AG04450 (cell line): ENCODE measurements around the gene GRB10. TPM values are rescaled to one million over a fixed set of nuclear protein-coding genes. Genes with fewer than 3 reads are reported as not detected.

Experiments used
- CTCF ChIA-PET: fragments of 300-600, 350-600 bp; formaldehyde crosslinking; extraction: SDS; loops from one replicate; lab custom pipeline; 2022; ENCODE audit warnings: antibody characterized with exemption, inconsistent platforms; lab: Charles Lee
- POLR2A ChIA-PET: fragments of 350-600 bp; formaldehyde crosslinking; extraction: SDS; loops from one replicate; lab custom pipeline; 2021; ENCODE audit warnings: antibody characterized with exemption, inconsistent platforms; lab: Yijun Ruan, JAX
- DNase-seq: peaks from one replicate; pipeline ENCODE4 v3.0.0-alpha.2; 2011; ENCODE audit warnings: low read depth, low spot score
- H3K27ac ChIP-seq: one replicate; pipeline ENCODE4 v1.5.1; 2012; ENCODE audit warnings: low read depth, low read length, control low read depth
- H3K27me3 ChIP-seq: one replicate; pipeline ENCODE4 v1.6.0; 2012; ENCODE audit warnings: low read length; ENCODE audit not compliant: control insufficient read depth, insufficient read depth
- H3K4me3 ChIP-seq: 2 replicates; pipeline ENCODE4 v1.5.1; 2011; ENCODE audit warnings: mild to moderate bottlenecking, low read depth, low read length, control low read depth
- H3K9me3 ChIP-seq: 2 replicates; pipeline ENCODE4 v1.5.1; 2012; ENCODE audit warnings: low read length; ENCODE audit not compliant: control insufficient read depth, insufficient read depth
- polyA plus RNA-seq: library from polyadenylated mRNA; depleted of rRNA; stranded (reverse); fragments of >200 nt; gene quantifications from 2 replicates; pipeline ENCODE4 v1.2.3, GENCODE V29; 2011
- TF ChIP-seq, protein P1 (sequence below): IDR thresholded peaks from 2 replicates; pipeline ENCODE4 v1.5.1; 2011; ENCODE audit warnings: low read depth, low read length, control low read depth, inconsistent platforms

Gene GRB10
- polyA plus RNA-seq, 1 experiment: 8.0 TPM

DNA sequence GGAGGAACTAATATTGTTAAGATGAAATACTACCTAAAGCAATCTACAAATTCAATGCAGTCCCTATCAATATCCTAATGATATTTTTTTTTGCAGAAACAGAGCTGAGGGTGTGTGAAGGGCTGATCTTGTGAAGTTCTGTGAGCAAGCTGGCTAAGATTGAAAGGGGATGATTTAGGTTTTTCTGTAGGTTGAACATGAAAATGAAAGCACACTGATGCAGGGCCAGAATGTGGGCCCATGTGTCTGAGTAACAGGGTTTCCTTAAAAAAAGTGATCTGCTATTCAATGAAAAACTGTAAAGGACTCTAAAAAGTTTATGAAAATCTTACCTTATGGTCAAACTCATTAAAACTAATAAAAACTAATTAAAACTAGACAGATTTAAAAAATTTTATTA lies 47.4 kb downstream of the GRB10 start:
- Histone ChIP-seq H3K4me3 (no peak overlapping the region), H3K9me3 (peaks cover 2% of the 10 kb centered on the region; the same call in 1 of the 2 replicates), H3K27ac (no peak overlapping the region), H3K27me3 (no peaks in the 10 kb centered on the region)
- TF ChIP-seq, protein P1, sequence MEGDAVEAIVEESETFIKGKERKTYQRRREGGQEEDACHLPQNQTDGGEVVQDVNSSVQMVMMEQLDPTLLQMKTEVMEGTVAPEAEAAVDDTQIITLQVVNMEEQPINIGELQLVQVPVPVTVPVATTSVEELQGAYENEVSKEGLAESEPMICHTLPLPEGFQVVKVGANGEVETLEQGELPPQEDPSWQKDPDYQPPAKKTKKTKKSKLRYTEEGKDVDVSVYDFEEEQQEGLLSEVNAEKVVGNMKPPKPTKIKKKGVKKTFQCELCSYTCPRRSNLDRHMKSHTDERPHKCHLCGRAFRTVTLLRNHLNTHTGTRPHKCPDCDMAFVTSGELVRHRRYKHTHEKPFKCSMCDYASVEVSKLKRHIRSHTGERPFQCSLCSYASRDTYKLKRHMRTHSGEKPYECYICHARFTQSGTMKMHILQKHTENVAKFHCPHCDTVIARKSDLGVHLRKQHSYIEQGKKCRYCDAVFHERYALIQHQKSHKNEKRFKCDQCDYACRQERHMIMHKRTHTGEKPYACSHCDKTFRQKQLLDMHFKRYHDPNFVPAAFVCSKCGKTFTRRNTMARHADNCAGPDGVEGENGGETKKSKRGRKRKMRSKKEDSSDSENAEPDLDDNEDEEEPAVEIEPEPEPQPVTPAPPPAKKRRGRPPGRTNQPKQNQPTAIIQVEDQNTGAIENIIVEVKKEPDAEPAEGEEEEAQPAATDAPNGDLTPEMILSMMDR: no peak
- ChIA-PET POLR2A (no interaction called here), CTCF (interaction anchor here (0.8 kb wide), 1 partner anchor 23 kb away, joined by 3 read pairs; no protein-coding TSS in a partner anchor)
- no peak for DNase-seq

DNA sequence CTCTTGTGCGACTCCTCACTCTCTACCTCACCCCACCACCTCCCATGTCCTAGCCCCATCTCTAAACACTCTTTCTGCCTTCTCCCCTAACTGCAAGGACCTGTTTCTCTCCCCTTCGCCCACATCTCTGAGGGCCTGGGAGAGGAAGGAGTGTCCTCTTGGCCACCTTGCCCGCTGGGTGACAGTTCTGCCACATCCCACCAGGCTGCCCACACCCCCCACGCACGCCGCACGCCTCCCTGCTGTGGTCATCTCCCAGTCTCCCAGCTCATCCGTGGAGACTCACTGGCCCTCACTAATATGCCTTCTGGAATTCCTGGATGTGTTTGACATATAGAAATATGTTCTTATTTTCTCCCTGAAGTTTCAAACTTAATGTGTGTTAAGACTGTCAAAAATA lies 48.5 kb downstream of the GRB10 start:
- no peak for DNase-seq
- H3K4me3 ChIP-seq: no peak overlapping the region
- TF ChIP-seq, protein P1: no peak
- peaks cover 2% of the 10 kb centered on the region; the same call in 1 of the 2 replicates for H3K9me3 ChIP-seq
- H3K27me3 ChIP-seq: no peaks in the 10 kb centered on the region
- no peak overlapping the region for H3K27ac ChIP-seq
- ChIA-PET CTCF (no interaction called here), POLR2A (no interaction called here)

DNA sequence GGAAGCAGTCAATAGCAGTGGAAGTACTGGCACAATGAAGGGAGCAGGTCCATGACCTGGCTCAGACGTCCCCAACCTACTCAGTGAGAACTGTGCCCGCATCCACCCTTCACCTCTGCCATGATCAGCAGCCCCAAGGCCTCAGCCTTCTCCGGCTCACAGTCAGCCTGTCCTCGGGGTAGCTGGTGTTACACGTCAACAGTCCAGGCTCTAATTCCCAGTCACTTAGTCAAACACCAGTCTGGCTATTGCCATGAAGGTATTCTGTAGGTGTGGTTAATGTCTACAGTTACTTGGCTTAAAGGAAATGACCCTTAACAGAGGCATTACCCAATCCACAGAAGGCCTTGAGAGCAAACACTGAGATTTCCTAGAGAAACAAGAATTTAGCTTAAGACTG lies 49.1 kb downstream of the GRB10 start:
- ChIA-PET CTCF (no interaction called here), POLR2A (no interaction called here)
- Histone ChIP-seq H3K4me3 (no peak overlapping the region), H3K27me3 (no peaks in the 10 kb centered on the region), H3K27ac (no peak overlapping the region), H3K9me3 (peaks cover 2% of the 10 kb centered on the region; the same call in 1 of the 2 replicates)
- no peak for DNase-seq
- TF ChIP-seq, protein P1: no peak

DNA sequence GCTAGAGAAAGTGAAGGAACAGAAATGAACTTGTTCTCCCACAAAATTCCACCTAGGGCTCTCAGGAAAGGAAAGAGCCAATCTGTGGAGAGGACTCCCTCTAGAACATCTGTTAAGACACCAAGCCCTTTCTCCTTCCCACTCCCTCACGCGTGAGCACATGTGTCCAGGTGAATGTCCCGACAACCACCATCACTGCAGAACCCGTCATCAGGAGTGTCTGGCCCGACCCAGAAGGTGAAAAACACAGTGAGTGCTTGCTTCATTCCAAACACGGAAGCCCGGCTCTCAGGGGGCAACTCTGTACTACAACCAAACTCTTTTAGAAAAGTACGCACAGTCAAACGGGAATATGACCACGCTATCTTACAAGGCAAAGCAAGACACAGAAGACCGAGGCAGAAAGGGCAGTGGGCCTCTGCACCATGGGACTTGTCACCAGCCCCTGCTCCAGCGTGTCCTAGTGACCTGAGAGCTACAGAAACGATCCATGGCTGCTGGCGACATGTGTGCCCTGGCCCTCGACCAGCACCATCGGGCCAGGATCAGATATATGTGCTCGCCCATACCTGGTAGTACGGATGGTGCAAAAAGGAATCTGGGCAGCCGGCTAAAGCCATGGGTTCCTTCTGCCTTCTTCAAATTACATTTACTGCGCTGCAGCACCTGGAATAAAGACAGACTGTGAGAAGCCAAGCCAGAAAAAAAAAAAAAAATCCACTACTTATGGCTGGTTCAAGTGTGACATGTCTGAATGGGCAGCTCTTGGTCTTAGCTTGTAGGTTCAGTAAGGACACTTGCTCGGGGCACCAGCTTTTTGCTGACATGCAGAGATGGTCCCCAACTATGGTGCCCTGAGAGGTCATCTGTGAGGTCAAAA lies 50.8 kb downstream of the GRB10 start:
- CTCF ChIA-PET: no interaction called here
- no peak for DNase-seq
- H3K4me3 ChIP-seq: no peak overlapping the region
- POLR2A ChIA-PET: no interaction called here
- H3K9me3 ChIP-seq: peaks cover 2% of the 10 kb centered on the region; the same call in 1 of the 2 replicates
- H3K27me3 ChIP-seq: no peaks in the 10 kb centered on the region
- H3K27ac ChIP-seq: no peak overlapping the region
- TF ChIP-seq, protein P1: no peak
